GM18520 (cell line): ENCODE data around the gene IPO7.
"Not testable (repeated sequence)": the region's sequence is repeated elsewhere in the genome, so short reads cannot be mapped to it uniquely, and the experiment has no call there.

Experiments
- ATAC-seq: cut with Tn5 transposase; IDR thresholded peaks from one replicate; pipeline ENCODE4 v1.9.1; 2021; ENCODE audit not compliant: unreplicated experiment

Gene IPO7

GRCh38 chr11:9397746-9398680, 13.6 kb downstream of the IPO7 start:
- no peak for ATAC-seq

DNA sequence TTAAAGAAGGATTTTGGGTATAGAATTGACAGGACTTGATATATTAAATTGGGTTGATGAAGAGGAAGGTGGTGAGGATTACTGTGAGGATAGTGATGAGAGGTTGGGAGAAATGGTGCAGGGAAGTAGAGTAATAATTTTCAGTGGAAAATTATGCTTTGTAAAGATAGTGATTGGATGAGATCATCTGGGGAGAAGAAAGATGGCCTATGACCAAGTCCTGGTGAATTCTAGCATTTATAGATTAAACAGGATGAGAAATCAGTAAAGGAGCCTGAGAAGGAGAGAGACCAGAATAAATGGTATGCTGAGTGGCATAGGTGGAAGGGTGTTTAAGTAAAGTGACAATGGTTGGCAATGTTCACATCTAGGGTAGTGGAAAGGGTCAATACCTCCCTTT, 15.0 kb downstream of the IPO7 start:
- ATAC-seq: no peak

GRCh38 chr11:9401884-9402283, 17.4 kb downstream of the IPO7 start:
- ATAC-seq: not testable (repeated sequence)

DNA sequence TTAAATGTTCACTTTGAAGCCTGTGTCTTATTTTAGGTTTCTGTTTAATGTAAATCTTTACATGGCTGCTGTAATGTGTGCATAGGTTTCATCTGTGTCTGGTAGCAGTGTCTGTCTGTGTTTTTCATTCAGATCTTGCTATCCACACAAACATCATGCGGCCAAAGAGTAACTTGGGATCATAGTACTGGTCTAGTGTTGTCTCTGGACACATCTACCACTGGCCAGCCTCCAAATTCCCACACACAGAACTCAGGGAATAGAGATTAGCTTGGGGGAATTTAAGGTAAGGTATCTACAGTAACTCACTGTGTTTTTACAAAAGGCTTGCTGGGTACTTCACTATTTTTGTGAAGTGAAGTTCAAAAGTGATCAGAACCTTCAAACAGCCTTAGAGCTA, 44.3 kb downstream of the IPO7 start:
- no peak for ATAC-seq

DNA sequence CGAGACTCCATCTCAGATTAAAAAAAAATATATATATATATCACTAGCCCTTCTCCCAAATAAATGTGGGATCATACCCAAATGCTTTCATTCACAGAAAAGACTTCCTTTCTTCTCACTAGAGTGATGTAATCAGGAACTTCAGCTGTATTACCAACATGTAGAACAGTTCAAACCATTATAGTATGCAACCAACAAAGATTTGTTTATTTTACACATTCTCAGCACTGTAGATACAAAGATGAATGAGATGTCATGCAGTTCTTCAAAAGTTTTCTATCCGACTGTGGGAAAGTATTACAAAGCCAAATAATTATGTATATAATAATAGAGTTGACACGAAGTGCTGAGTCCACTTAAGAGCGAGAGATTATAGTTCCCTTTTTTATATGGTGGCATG, 54.2 kb downstream of the IPO7 start:
- ATAC-seq: no peak

DNA sequence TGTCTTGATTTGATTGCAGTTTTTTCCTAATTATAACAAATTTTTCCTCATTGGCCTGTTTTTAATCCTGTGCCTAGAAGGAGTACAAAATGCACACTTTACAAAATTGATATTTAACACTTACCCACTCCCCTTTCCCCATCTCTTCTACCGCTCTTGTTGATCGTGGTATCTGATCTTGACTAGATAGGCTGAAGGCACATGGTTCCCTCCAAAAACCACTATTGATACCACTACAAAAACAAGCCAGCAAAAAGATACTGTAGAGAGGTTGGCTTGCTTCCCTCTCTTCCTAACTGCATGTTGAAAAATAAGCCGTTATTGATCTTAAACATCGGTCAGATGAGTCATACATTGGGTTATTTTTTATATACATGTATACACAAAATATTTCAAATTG, 61.8 kb downstream of the IPO7 start:
- ATAC-seq: no peak

- ATAC-seq: no peak
These were observed 64.3 kb downstream of the IPO7 start for GRCh38 chr11:9448576-9449352.

DNA sequence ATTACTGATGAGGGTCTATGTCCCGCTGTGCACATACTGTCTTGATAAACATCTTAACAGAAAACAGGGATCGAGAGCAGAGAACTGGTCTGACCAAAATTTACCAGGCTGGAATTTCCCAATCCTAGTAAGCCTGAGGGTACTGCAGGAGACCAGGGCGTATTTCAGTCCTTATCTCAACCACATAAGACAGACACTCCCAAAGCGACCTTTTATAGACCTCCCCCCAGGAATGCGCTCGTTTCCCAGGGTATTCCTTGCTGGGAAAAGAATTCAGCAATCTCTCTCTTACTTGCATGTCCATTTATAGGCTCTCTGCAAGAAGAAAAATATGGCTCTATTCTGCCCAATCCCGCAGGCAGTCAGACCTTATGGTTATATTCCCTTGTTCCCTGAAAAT, 67.6 kb downstream of the IPO7 start:
- ATAC-seq: not testable (repeated sequence)

DNA sequence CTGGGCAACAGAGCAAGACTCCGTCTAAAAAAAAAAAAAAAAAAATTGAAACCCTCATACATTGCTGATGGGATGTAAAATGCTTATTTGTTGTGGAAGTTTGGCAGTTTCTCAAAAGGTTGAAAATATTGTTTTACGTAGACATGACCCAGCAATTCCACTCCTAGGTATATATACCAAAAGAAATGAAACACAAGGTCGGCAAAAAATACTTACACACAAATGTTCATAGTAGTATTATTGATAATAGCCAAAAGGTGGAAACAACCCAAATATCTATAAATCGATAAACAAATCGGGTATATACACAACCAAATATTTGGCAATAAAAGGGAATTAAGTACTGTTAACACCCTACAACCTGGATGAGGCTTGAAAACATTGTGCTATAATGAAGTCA, 71.3 kb downstream of the IPO7 start:
- no peak for ATAC-seq

DNA sequence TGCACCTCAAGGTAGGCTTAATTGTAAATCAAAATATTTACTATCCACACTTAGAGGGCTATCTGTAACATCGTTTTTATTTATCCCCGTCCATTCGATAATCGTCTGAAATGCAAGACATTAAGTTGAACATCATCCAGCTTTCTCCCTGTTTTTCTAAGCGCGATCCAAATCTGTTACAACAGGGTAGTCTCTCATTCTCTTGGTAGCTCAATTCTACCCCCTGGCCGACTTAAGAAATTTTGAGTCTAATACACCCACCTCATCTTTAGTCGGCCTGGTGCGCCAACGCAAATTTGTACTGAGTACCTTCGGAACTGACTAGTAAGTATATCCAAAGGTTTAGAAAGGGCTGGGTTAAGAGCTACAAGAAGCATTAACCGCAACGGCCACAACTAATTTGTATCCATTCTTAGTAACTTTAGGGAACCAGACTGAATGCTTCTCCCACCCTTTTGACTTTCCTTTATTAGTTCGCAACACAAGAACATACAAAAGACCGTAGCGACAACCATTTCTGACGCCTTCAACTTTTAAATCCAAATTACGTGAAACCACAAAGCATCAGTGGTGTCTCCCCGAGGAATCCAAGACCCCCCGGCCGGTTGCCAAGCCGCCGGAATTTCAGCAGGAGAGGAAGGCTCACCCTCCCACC, 75.3 kb downstream of the IPO7 start:
- no peak for ATAC-seq

- peak; percentile 83 for ATAC-seq
These were observed 76.0 kb downstream of the IPO7 start, which contains the start of gene ZNF143 for GRCh38 chr11:9460322-9461062. Gene ZNF143 (plus strand): TSS chr11:9461012. CDS start chr11:9471309, 10,297 bp downstream.

DNA sequence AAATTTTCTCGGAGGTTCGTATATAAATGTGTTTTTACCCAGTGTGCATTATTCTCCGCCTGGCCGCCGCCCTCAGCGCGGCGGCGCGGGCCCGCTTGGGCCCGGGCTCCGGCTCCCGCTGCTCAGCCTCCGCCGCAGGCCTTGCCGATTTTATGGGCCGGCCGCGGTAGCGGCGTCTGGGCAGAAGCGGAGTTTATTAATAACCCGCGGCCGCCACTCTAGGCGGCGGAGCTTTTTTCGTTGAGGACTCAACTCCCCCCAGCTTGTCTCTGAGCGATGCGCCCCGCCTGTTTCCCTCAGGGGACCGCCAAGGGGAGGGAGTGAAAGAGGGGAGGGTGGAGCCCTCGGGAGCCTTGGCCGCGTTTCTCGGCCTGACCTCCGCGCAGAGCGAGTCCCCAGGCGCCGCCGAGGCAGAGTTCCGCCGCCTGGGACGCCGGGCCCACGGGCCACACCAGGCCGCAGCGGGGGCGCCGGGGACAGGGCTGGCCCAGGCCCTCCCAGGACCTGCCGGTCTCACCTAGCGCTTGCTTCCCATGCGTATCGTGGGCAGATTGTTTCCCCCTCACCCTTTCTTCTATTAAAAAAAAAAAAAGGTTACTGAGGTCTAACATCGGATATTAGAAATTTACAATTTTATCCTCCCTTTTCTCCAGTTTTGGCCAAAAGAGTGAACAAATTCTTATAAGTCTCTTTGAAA, 76.8 kb downstream of the IPO7 start:
- ATAC-seq: peak; percentile 38

GRCh38 chr11:9461760-9462134, 77.3 kb downstream of the IPO7 start:
- no peak for ATAC-seq

DNA sequence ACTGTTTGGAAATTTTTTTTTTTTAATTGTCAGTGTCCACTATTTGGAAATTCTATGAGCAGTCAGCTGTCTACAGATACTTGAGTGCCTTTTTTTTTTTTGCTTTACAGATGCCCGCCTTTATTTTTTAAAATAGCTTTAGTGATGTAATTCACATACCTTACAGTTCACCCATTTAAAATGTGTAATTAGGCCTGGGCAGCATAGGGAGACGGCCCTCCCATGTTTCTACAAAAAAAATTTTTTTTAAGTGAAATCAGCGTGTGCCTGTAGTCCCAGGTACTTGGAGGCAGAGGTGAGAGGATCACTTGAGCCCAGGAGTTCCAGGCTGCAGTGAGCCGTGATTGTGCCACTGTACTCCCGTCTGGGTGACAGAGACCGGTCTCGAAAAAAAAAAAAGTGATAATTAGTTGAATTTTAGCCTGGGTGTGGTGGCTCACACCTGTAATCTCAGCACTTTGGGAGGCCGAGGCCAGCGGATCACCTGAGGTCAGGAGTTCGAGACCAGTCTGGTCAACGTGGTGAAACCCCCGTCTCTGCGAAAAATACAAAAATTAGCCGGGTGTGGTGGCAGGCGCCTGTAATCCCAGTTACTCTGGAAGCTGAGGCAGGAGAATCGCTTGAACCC, 77.8 kb downstream of the IPO7 start:
- no peak for ATAC-seq

DNA sequence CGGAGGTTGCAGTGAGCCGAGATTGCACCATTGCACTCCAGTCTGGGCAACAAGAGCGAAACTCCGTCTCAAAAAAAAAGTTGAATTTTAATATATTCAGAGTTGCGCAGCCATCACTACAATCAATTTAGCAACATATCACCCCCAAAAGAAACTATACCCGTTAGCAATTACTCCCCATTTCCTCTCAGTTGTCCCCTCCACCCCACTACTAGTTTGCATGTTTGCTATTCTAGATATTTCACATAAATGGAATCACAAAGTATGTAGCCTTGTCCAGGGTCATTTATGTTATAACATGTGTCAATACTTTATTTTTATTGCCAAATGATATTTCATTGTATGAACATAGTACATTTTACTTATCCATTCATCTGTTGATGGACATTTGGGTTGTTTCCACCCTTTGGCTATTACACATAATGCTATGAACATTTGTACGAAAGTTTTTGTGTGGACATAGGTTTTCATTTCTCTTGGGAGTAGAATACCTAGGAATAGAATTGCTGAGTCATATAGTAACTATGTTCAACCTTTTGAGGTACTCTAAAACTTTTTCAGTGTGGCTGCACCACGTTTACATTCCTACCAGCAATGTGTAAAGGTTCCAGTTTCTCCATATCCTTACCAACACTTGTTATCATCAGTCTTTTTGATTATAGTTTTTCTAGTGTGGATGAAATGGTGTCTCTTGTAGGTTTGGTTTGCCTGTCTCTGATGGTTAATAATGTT, 78.5 kb downstream of the IPO7 start:
- ATAC-seq: no peak

DNA sequence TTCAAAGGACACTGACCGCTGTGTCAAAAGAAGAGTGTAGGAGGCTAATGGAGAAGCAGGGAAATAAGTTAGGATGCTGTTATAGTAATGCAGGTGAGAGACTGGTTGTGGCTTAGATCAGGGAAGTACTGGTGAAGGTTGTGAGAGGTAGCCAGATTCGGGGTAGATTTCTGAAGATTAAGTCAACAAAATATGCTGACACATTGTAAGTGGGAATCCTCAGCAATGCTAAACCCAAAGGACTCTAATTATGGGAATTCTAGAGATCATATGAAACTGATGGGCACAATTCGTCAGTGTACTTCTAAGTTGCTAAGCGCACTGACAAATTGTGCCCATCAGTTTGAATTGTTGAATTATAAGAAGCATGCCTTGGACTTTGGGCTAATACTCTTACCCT, 86.3 kb downstream of the IPO7 start:
- no peak for ATAC-seq

- no peak for ATAC-seq
These were observed 89.0 kb downstream of the IPO7 start for GRCh38 chr11:9473408-9473807.

DNA sequence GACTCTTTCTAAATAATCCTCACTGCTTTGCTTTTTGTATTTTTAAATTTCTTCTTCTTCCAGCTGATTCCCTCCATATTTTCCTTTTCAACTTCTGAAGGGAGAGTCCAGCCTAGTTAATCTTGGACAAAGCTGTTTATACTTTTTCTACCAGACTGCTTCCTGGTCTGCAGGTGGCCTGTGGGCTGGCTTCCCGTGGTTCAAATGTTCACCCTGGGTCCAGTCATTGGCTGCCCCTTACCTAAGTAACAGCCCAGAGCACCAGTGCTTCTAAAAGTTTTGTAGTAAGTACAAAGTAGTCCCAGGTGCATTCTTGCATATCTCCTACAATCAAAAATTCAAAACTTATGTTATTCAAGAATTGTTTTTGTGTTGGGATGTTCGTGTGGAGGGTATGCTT, 95.4 kb downstream of the IPO7 start:
- no peak for ATAC-seq

- ATAC-seq: no peak
These were observed 104.8 kb downstream of the IPO7 start for GRCh38 chr11:9489080-9489765.
